Panc1 (cell line): Measurements from ENCODE around the gene BPIFA1. TPM values are rescaled to one million over a fixed set of nuclear protein-coding genes. Genes with fewer than 3 reads are reported as not detected.

Experiments used
- ATAC-seq: fragments of 200-7000 bp; cut with Tn5 transposase; 2 replicates; pipeline ENCODE4 v1.9.1; 2020; ENCODE audit warnings: mild to moderate bottlenecking, moderate library complexity
- BruUV-seq: library from RNA; stranded (reverse); fragments of 400-500 nt; replicated peaks from 2 replicates; lab custom pipeline; 2021; lab: Mats Ljungman, UMichigan
- CTCF ChIA-PET: fragments of 300-600 bp; sonication (Branson Sonifier 250); formaldehyde crosslinking; loops from one replicate; lab custom pipeline; 2022; ENCODE audit warnings: antibody characterized with exemption; lab: Charles Lee
- POLR2A ChIA-PET: fragments of 300-600 bp; sonication (Branson Sonifier 250); formaldehyde crosslinking; loops from one replicate; lab custom pipeline; 2022; ENCODE audit warnings: antibody characterized with exemption; lab: Charles Lee
- DNase-seq: peaks from one replicate; pipeline ENCODE4 v3.0.0-alpha.2; 2010; ENCODE audit warnings: low read depth, low spot score
- H3K27ac ChIP-seq: 2 replicates; pipeline ENCODE4 v1.5.1; 2011; ENCODE audit warnings: mild to moderate bottlenecking, low read length, inconsistent platforms
- H3K27me3 ChIP-seq: fragments of 200-500 bp; sonication (Bioruptor generic); 2 replicates; pipeline ENCODE4 v1.6.0; 2014; ENCODE audit warnings: low read length, inconsistent platforms; ENCODE audit not compliant: control insufficient read depth, insufficient read depth
- H3K36me3 ChIP-seq: fragments of 200-500 bp; sonication (Bioruptor generic); 2 replicates; pipeline ENCODE4 v1.5.1; 2014; ENCODE audit warnings: inconsistent platforms, mild to moderate bottlenecking, low read length, moderate library complexity; ENCODE audit not compliant: control insufficient read depth, insufficient read depth
- H3K4me1 ChIP-seq: 2 replicates; pipeline ENCODE4 v1.5.1; 2011; ENCODE audit warnings: inconsistent platforms, mild to moderate bottlenecking, low read length, moderate library complexity; ENCODE audit not compliant: control insufficient read depth, insufficient read depth
- H3K4me3 ChIP-seq, 2 experiments: 2 replicates each; pipeline ENCODE4 v1.5.1; 2011 to 2012; ENCODE audit warnings: low read depth in 2 of 2, low read length in 2 of 2, mild to moderate bottlenecking in 2 of 2, inconsistent platforms in 1 of 2, moderate library complexity in 1 of 2
- H3K9me3 ChIP-seq: fragments of 200-500 bp; sonication (Bioruptor generic); 2 replicates; pipeline ENCODE4 v1.5.1; 2014; ENCODE audit warnings: low read depth, mild to moderate bottlenecking, inconsistent platforms, low read length, moderate library complexity; ENCODE audit not compliant: control insufficient read depth, insufficient read depth
- CTCF ChIP-seq: fragments of 450-650 bp; IDR thresholded peaks from 2 replicates; pipeline ENCODE4 v1.5.1; 2017; ENCODE audit warnings: mild to moderate bottlenecking
- POLR2AphosphoS5 ChIP-seq: IDR thresholded peaks from 2 replicates; pipeline ENCODE4 v1.6.1; 2012; ENCODE audit warnings: mild to moderate bottlenecking, low read depth, low read length, moderate library complexity
- REST ChIP-seq, 2 experiments: IDR thresholded peaks; 2 replicates each; pipeline ENCODE4 v1.6.1; 2011 to 2012; ENCODE audit warnings: low read depth in 2 of 2, control low read depth in 1 of 2, low read length in 1 of 2, mild to moderate bottlenecking in 1 of 2, moderate library complexity in 1 of 2; ENCODE audit not compliant: insufficient read depth in 1 of 2
- SIN3A ChIP-seq: IDR thresholded peaks from 2 replicates; pipeline ENCODE4 v1.6.1; 2012; ENCODE audit warnings: low read depth, mild to moderate bottlenecking, low read length, moderate library complexity, borderline replicate concordance; ENCODE audit not compliant: insufficient read depth
- TCF7L2 ChIP-seq: IDR thresholded peaks from 2 replicates; pipeline ENCODE4 v1.6.1; 2011; ENCODE audit warnings: mild to moderate bottlenecking, low read depth, low read length, inconsistent platforms
- in situ Hi-C: cut with HindIII; loops from 2 replicates; pipeline ENCODE4 v1.10.0; 2016; ENCODE audit warnings: low sequenced_read_pairs, low pct_unique_long_range_greater_than_20kb
- intact Hi-C: fragments of 100-400 bp; cut with micrococcal nuclease; formaldehyde crosslinking; loops from one replicate; pipeline ENCODE4 v1.10.0; 2022; ENCODE audit not compliant: unreplicated experiment
- total RNA-seq: library from RNA; stranded (reverse); gene quantifications from one replicate; pipeline ENCODE4 v1.2.1, GENCODE V29; 2021; ENCODE audit not compliant: unreplicated experiment

BPIFA1 gene
- total RNA-seq, 1 experiment from 2014 or later, result not detected

GRCh38 chr20:33191955-33192354 lies 43.8 kb upstream of the BPIFA1 start:
- Histone ChIP-seq H3K36me3 (no peaks in the 10 kb centered on the region), H3K4me3 (no peak overlapping the region), H3K4me1 (no peaks in the 10 kb centered on the region), H3K27me3 (peaks cover 7% of the 10 kb centered on the region; the same call in 1 of the 2 replicates), H3K27ac (no peak overlapping the region), H3K9me3 (no peaks in the 10 kb centered on the region)
- DNase-seq (no peak), ATAC-seq (no peak)
- ChIA-PET POLR2A (no interaction called here), CTCF (no interaction called here)
- no TSS peak for BruUV-seq
- in situ Hi-C loops (no loop called here), intact Hi-C loops (no loop called here)
- TF ChIP-seq TCF7L2 (no peak), SIN3A (no peak), REST (IDR thresholded peaks at IDR 0.05; ENCODE audit: insufficient read depth in 1 of 2, low read depth in 2 of 2, low read length in 1 of 2) (no peak), CTCF (no peak), POLR2AphosphoS5 (no peak)

- TF ChIP-seq REST (IDR thresholded peaks at IDR 0.05; ENCODE audit: insufficient read depth in 1 of 2, low read depth in 2 of 2, low read length in 1 of 2), result peak; percentile 80 to 81
- 0 out of 2 replicates have a peak, but pooled peaks have one; percentile 26 for TF ChIP-seq TCF7L2
- TF ChIP-seq POLR2AphosphoS5, result no peak
- H3K27me3 ChIP-seq, result peaks cover 7% of the 10 kb centered on the region; the same call in 1 of the 2 replicates
- POLR2A ChIA-PET, result no interaction called here
- H3K4me1 ChIP-seq, result no peaks in the 10 kb centered on the region
- no peak for DNase-seq
- H3K9me3 ChIP-seq, result no peaks in the 10 kb centered on the region
- H3K36me3 ChIP-seq, result no peaks in the 10 kb centered on the region
- in situ Hi-C loops, result no loop called here
- no TSS peak for BruUV-seq
- intact Hi-C loops, result no loop called here
- ATAC-seq, result no peak
- H3K4me3 ChIP-seq, result no peak overlapping the region
- H3K27ac ChIP-seq, result no peak overlapping the region
- CTCF ChIA-PET, result no interaction called here
Measured at GRCh38 chr20:33192912-33193501, 42.8 kb upstream of the BPIFA1 start.
